K562 (cell line): Measurements from ENCODE around the gene NDUFA3. TPM values are rescaled to one million over a fixed set of nuclear protein-coding genes. Genes with fewer than 3 reads are reported as not detected.

ENCODE experiments used
- ADNP ChIP-seq: fragments of 200-800 bp; sonication (Bioruptor generic); IDR thresholded peaks from 2 replicates; pipeline ENCODE4 v1.6.1; 2016; ENCODE audit warnings: missing genetic modification characterization, missing compliant biosample characterization
- CBX2 ChIP-seq: fragments of 200-600 bp; sonication (generic); IDR thresholded peaks from one replicate; pipeline ENCODE4 v1.6.1; 2012; ENCODE audit warnings: mild to moderate bottlenecking, low read length, inconsistent platforms; ENCODE audit not compliant: insufficient read depth, poor library complexity, severe bottlenecking
- CEBPG ChIP-seq, 3 experiments: fragments of 200-800 bp in 1 of 3; sonication (Bioruptor generic) in 1 of 3; sonication (generic) in 1 of 3; formaldehyde crosslinking in 1 of 3; IDR thresholded peaks in 2 of 3; conservative IDR thresholded peaks in 1 of 3; 2 replicates each; pipeline versions ENCODE4 v1.6.1 to v1.8.0; 2016 to 2022; ENCODE audit warnings: missing compliant biosample characterization in 2 of 3, missing genetic modification characterization in 2 of 3, mild to moderate bottlenecking in 1 of 3, missing genetic modification reagents in 1 of 3
- DNMT1 ChIP-seq: fragments of 450-650 bp; IDR thresholded peaks from 2 replicates; pipeline ENCODE4 v1.6.1; 2016; ENCODE audit warnings: antibody characterized with exemption, mild to moderate bottlenecking
- EP300 ChIP-seq: IDR thresholded peaks from 2 replicates; pipeline ENCODE4 v1.6.1; 2012; ENCODE audit warnings: low read length, improper control_type of control experiment
- EZH2 ChIP-seq: IDR thresholded peaks from 2 replicates; pipeline ENCODE4 v1.6.1; 2012; ENCODE audit warnings: low read depth, mild to moderate bottlenecking, inconsistent platforms, low read length, borderline replicate concordance
- HINFP ChIP-seq: fragments of 450-650 bp; conservative IDR thresholded peaks from 2 replicates; pipeline ENCODE4 v1.6.1; 2016; ENCODE audit warnings: missing genetic modification characterization, low read depth, mild to moderate bottlenecking, control low read depth, missing compliant biosample characterization
- MNT ChIP-seq, 2 experiments: fragments of 450-650 bp; conservative IDR thresholded peaks; 2 replicates each; pipeline ENCODE4 v1.6.1; 2017; ENCODE audit warnings: mild to moderate bottlenecking in 2 of 2, moderate library complexity in 2 of 2
- MTA1 ChIP-seq: fragments of 450-650 bp; IDR thresholded peaks from 2 replicates; pipeline ENCODE4 v1.6.1; 2017; ENCODE audit warnings: borderline replicate concordance
- PCBP1 ChIP-seq: fragments of 200-400 bp; formaldehyde crosslinking; IDR thresholded peaks from 2 replicates; pipeline ENCODE4 v1.6.1; 2018; ENCODE audit warnings: mild to moderate bottlenecking, low read depth, low read length; ENCODE audit not compliant: poor library complexity, severe bottlenecking
- POLR2B ChIP-seq: fragments of 450-650 bp; IDR thresholded peaks from 2 replicates; pipeline ENCODE4 v1.6.1; 2018; ENCODE audit warnings: low read depth; ENCODE audit not compliant: partially characterized antibody
- RNF2 ChIP-seq: sonication (generic); IDR thresholded peaks from 2 replicates; pipeline ENCODE4 v1.6.1; 2016
- SAFB2 ChIP-seq: fragments of 200-400 bp; formaldehyde crosslinking; IDR thresholded peaks from 2 replicates; pipeline ENCODE4 v1.6.1; 2018; ENCODE audit warnings: borderline replicate concordance, low read length, low read depth, moderate library complexity; ENCODE audit not compliant: severe bottlenecking
- SAP30 ChIP-seq: fragments of 200-600 bp; sonication (generic); IDR thresholded peaks from 2 replicates; pipeline ENCODE4 v1.6.1; 2012; ENCODE audit warnings: borderline replicate concordance, low read depth, mild to moderate bottlenecking, moderate library complexity, low read length, control low read depth, inconsistent platforms; ENCODE audit not compliant: insufficient read depth, poor library complexity, severe bottlenecking
- SMARCB1 ChIP-seq: IDR thresholded peaks from 2 replicates; pipeline ENCODE4 v1.6.1; 2011; ENCODE audit warnings: improper control_type of control experiment, low read depth; ENCODE audit not compliant: insufficient read length
- TOE1 ChIP-seq, 2 experiments: fragments of 450-650 bp in 1 of 2; sonication (generic) in 1 of 2; formaldehyde crosslinking in 1 of 2; IDR thresholded peaks; 2 replicates each; pipeline versions ENCODE4 v1.7.1 to v1.8.0; 2016 to 2022; ENCODE audit warnings: borderline replicate concordance in 2 of 2, mild to moderate bottlenecking in 2 of 2, antibody characterized with exemption in 1 of 2, inconsistent platforms in 1 of 2, low read depth in 1 of 2, missing genetic modification reagents in 1 of 2, moderate library complexity in 1 of 2
- ZBTB9 ChIP-seq: fragments of 450-650 bp; formaldehyde crosslinking; IDR thresholded peaks from 2 replicates; pipeline ENCODE4 v1.4.0; 2020; ENCODE audit warnings: mild to moderate bottlenecking, moderate library complexity
- ZNF239 ChIP-seq: fragments of 250-450 bp; sonication (Bioruptor Pico); IDR thresholded peaks from 2 replicates; pipeline ENCODE4 v1.4.0; 2020; ENCODE audit warnings: mild to moderate bottlenecking
- ZNF431 ChIP-seq: sonication (generic); formaldehyde crosslinking; IDR thresholded peaks from 2 replicates; pipeline ENCODE4 v1.8.0; 2022; ENCODE audit warnings: mild to moderate bottlenecking, missing genetic modification reagents
- ZNF561 ChIP-seq: fragments of 450-650 bp; formaldehyde crosslinking; conservative IDR thresholded peaks from 2 replicates; pipeline ENCODE4 v1.4.0; 2020; ENCODE audit warnings: mild to moderate bottlenecking, moderate library complexity
- ZNF717 ChIP-seq: fragments of 250-450 bp; sonication (Bioruptor Pico); IDR thresholded peaks from 2 replicates; pipeline ENCODE4 v1.5.0; 2021
- ZNF75A ChIP-seq: fragments of 450-650 bp; formaldehyde crosslinking; IDR thresholded peaks from 2 replicates; pipeline ENCODE4 v1.4.0; 2020; ENCODE audit warnings: mild to moderate bottlenecking
- ZNF766 ChIP-seq: fragments of 200-800 bp; sonication (Bioruptor generic); conservative IDR thresholded peaks from 2 replicates; pipeline ENCODE4 v1.6.1; 2016; ENCODE audit warnings: missing genetic modification characterization, missing compliant biosample characterization
- polyA plus RNA-seq, 8 experiments: library from polyadenylated mRNA; depleted of rRNA in 4 of 8; stranded (reverse) in 5 of 8; unstranded in 3 of 8; fragments of >200 nt; fragmentation: Nextera tagmentation in 2 of 8; fragmentation: Illumina TruSeq in 1 of 8; extraction: Ambion mirVana in 2 of 8; extraction: Trizol in 1 of 8; gene quantifications; 2 replicates each; pipeline versions ENCODE4 v1.2.1 to v1.2.3, GENCODE V29; 2011 to 2014; ENCODE audit warnings: inconsistent platforms in 1 of 8, missing spikeins in 1 of 8
- total RNA-seq, 7 experiments: library from RNA; depleted of rRNA in 6 of 7; stranded (reverse); fragments of >200 nt in 6 of 7; fragmentation: Illumina TruSeq in 2 of 7; extraction: Trizol in 2 of 7; gene quantifications; 2 replicates each; pipeline versions ENCODE4 v1.2.1 to v1.2.3, GENCODE V29; 2011 to 2021; ENCODE audit warnings: low replicate concordance in 1 of 7

The NDUFA3 gene
- total and polyA plus RNA-seq, 9 of the 15 experiments (the other 6 are each of a cell fraction or from before 2014, with no cell fraction given): 39.2 to 279 (median 138) TPM

GRCh38 chr19:54096617-54097106 lies 6.0 kb upstream of the NDUFA3 start (continued):
- TF ChIP-seq SMARCB1 (no peak), POLR2B (peak; percentile 21), ZNF561 (CRISPR knock-in tag) (no peak), SAFB2 (no peak), ZNF766 (CRISPR knock-in tag) (no peak), ZNF717 (CRISPR knock-in tag) (no peak), MNT (conservative IDR thresholded peaks at IDR 0.05) (no peak), CBX2 (no peak), TOE1 (IDR thresholded peaks at IDR 0.05; ENCODE audit: borderline replicate concordance) (no peak), TOE1 (CRISPR knock-in tag; IDR thresholded peaks at IDR 0.05; ENCODE audit: borderline replicate concordance, low read depth) (no peak), CEBPG (CRISPR knock-in tag; IDR thresholded peaks at IDR 0.05) (no peak), CEBPG (tag; conservative IDR thresholded peaks at IDR 0.05 in 1 of 2, IDR thresholded peaks at IDR 0.05 in 1 of 2) (no peak), RNF2 (no peak), PCBP1 (no peak), EP300 (no peak), HINFP (tag) (no peak), ZBTB9 (CRISPR knock-in tag) (no peak), ADNP (no peak), MTA1 (peak; percentile 71; the same call in 1 of the 2 replicates), ZNF431 (CRISPR knock-in tag) (no peak), SAP30 (no peak), EZH2 (no peak), ZNF239 (CRISPR knock-in tag) (no peak), ZNF75A (no peak), DNMT1 (peak; percentile 69; the same call in 1 of the 2 replicates)
